HG02885 (cell line): ENCODE measurements around the gene PSEN2.
"Not testable (repeated sequence)": the region's sequence is repeated elsewhere in the genome, so short reads cannot be mapped to it uniquely, and the experiment has no call there.

ENCODE experiments used
- ATAC-seq: cut with Tn5 transposase; IDR thresholded peaks from one replicate; pipeline ENCODE4 v1.9.1; 2021; ENCODE audit warnings: mild to moderate bottlenecking; ENCODE audit not compliant: unreplicated experiment, poor library complexity

PSEN2 gene

GRCh38 chr1:226908913-226909312, 38.5 kb downstream of the PSEN2 start:
- no peak for ATAC-seq

GRCh38 chr1:226912587-226913176, 42.3 kb downstream of the PSEN2 start:
- ATAC-seq, result peak; percentile 59

GRCh38 chr1:226915672-226915995, 45.2 kb downstream of the PSEN2 start:
- ATAC-seq, result peak; percentile 24

DNA sequence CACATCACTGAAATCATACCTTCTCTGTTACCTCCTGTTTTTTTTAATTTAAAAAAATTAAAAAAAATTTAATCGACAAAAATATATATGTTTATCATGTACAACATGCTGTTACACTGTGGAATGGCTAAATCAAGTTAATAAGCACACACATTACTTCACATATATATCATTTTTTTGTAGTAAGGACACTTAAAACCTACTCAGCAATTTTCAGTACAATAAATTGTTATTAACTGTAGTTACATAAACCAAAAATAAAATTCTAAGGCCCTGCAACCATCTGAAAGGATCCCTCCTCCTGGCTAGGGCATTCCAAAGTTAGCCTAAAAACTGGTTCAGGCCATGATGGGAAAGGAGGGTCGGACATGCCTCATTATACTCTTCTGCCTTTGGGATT, 46.1 kb downstream of the PSEN2 start:
- no peak for ATAC-seq

- ATAC-seq, result no peak
Observed at GRCh38 chr1:226919587-226919986, 49.2 kb downstream of the PSEN2 start.

- no peak for ATAC-seq
Observed at GRCh38 chr1:226919995-226920394, 49.6 kb downstream of the PSEN2 start.

- no peak for ATAC-seq
Observed at GRCh38 chr1:226920446-226920894, 50.1 kb downstream of the PSEN2 start.

GRCh38 chr1:226921504-226921903, 51.1 kb downstream of the PSEN2 start:
- no peak for ATAC-seq

DNA sequence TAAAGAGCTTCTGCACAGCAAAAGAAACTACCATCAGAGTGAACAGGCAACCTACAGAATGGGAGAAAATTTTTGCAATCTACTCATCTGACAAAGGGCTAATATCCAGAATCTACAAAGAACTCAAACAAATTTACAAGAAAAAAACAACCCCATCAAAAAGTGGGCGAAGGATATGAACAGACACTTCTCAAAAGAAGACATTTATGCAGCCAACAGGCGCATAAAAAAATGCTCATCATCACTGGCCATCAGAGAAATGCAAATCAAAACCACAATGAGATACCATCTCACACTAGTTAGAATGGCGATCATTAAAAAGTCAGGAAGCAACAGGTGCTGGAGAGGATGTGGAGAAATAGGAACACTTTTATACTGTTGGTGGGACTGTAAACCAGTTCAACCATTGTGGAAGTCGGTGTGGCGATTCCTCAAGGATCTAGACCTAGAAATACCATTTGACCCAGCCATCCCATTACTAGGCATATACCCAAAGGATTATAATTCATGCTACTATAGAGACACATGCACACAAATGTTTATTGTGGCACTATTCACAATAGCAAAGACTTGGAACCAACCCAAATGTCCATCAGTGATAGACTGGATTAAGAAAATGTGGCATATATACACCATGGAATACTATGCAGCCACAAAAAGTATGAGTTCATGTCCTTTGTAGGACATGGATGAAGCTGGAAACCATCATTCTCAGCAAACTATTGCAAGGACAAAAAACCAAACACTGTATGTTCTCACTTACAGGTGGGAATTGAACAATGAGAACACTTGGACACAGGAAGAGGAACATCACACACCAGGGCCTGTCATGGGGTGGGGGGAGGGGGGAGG, 59.1 kb downstream of the PSEN2 start:
- not testable (repeated sequence) for ATAC-seq

- ATAC-seq, result no peak
Observed at GRCh38 chr1:226934483-226935237, 64.2 kb downstream of the PSEN2 start.

DNA sequence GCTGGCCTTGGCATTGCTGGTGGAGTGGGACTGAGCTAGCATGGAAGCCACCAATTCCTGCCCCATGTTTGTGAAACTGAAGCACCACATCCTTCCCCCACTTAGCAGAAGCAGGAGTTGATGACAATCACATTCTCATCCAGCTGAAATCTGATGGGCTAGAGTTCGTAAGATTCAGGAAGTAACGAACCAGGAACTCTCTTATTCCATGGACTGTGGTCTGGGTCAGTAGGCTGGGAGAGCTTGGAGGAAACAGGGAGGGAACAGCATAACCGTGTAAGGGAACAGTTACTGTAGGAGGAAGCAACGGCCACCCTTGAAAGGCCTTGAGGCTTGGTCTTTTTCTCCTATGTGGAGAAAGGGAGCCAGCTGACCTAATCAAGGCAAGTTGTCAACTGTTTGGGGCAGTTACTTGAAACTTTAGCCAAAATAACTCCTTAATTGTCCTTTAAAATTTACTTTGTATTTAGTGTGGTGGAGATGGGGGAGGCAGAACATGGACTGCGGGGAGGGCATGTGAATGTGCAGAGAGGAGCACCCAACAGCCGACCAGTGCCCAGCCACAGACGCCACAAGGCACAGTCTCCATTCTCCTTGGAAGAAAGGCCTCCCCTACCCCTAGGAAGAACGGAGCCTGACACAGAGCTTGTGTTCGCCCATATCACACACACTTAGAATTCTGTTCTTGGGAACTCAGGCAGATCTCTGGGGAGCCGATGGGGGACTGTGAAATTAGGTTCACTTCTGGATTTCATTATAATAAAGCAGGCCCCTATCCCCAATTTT, 67.7 kb downstream of the PSEN2 start:
- no peak for ATAC-seq

- no peak for ATAC-seq
Observed at GRCh38 chr1:226938903-226939437, 68.6 kb downstream of the PSEN2 start.

DNA sequence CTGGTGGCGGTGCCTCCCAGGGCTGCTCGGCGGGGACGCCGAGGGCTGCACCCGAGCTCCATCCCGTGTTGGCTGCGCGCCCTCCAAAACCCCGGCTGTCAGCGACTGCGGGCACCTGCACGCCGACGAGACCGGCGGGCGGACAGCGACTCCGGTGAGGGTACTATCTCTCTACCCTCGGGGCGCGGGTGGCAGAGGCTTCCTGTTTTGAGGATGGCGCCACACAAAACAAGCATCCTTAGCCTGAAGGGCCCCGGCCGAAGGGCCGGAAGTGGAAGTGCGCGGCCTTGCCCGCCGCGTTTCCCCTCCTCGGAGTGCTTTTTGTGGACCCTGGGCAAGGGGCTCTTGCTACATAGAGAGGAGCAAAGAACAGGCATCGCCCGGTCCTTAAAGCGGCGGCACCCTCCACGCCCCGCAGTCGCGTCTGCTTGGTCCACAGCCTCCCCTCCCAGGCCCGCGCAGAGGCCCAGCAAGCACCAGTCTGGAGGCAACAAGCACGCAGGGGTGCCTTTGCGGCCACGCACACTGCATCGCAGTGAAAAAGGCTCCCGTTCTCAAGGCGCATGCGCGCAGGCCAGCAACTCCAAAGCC, 69.1 kb downstream of the PSEN2 start:
- peak; percentile 34 for ATAC-seq

GRCh38 chr1:226940029-226940805, 69.8 kb downstream of the PSEN2 start, which contains the start of gene COQ8A:
COQ8A (plus strand) TSS chr1:226940294; CDS start chr1:226961386, 21,092 bp downstream.
- ATAC-seq, result peak; percentile 96

DNA sequence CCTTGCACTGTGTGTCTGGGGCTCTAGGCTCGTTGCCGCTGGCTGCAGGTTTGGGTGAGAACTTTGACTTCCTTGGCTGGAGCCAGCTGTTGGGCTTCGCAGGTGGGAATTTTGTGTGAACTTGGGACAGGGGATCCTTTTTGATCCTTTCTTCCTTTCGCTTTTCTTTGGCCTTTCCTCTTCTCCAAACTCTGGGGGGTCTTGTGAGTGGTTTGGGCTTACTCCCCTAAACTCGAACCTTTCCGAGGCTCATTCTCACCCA, 70.3 kb downstream of the PSEN2 start:
- ATAC-seq, result no peak

GRCh38 chr1:226942392-226942791, 72.0 kb downstream of the PSEN2 start:
- no peak for ATAC-seq

GRCh38 chr1:226943156-226943555, 72.7 kb downstream of the PSEN2 start:
- no peak for ATAC-seq

- no peak for ATAC-seq
Observed at GRCh38 chr1:226943927-226944326, 73.5 kb downstream of the PSEN2 start.
